ENCODE measurements around the gene ANO6. TPM values are rescaled to one million over a fixed set of nuclear protein-coding genes. Genes with fewer than 3 reads are reported as not detected.

Gene ANO6
- total RNA-seq, 1 donor from 2014 or later, result 46.2 TPM

- Histone ChIP-seq H3K36me3 (peaks cover 15% of the 10 kb centered on the region), H3K27ac (replicated peaks) (no peak overlapping the region), H3K27me3 (ENCODE audit: low read depth) (no peaks in the 10 kb centered on the region), H3K4me3 (no peak overlapping the region), H3K9me3 (replicated peaks) (no peaks in the 10 kb centered on the region), H3K4me1 (peaks cover 31% of the 10 kb centered on the region)
- intact Hi-C loops (cut with micrococcal nuclease), result no loop called here
- no peak for DNase-seq
- no peak for TF ChIP-seq CTCF (IDR thresholded peaks at IDR 0.05; ENCODE audit: borderline replicate concordance)
These were observed 127.0 kb downstream of the ANO6 start for GRCh38 chr12:45342848-45343247.

DNA sequence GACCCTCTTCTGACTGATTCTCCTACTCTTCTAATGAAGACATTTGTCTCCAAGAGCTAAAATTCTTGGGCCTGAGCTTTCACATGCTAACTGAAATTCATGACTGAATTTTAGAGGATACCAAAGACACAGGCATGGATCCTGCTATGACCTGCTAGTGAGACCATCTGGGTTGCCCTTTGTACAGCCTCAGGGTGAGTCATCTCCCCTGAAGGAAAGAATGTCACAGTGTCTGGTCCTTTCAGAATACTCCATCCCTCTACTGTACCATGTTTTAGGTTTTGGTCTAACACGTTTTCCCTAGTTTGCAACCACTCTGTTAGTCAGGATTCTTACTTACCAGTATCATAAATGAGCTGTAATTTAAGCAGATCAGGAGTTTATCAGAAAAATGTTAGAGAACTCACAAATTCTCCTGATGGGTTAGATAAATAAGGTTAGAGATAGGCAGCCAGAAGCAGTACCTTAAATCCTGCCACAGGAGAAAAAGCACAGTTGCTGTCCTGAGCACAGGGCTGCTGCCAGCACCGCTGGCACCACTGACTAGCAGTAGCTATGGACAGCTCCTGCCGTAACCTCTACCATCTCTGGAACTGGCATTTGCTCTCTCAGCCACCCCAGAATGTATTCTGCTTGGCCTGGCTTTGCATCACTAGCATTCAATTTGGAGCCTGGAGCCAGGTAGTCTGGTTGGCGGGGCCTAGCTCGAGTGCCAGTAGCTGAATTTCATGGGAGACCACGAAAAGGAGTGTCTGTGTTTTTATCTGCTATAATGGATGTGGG lies 127.6 kb downstream of the ANO6 start:
- DNase-seq, result peak; percentile 32
- Histone ChIP-seq H3K36me3 (peaks cover 21% of the 10 kb centered on the region), H3K27me3 (ENCODE audit: low read depth) (no peaks in the 10 kb centered on the region), H3K9me3 (replicated peaks) (no peaks in the 10 kb centered on the region), H3K4me1 (peaks cover 25% of the 10 kb centered on the region), H3K4me3 (no peak overlapping the region), H3K27ac (replicated peaks) (peak overlapping the region; percentile 34)
- intact Hi-C loops (cut with micrococcal nuclease), result no loop called here
- TF ChIP-seq CTCF (IDR thresholded peaks at IDR 0.05; ENCODE audit: borderline replicate concordance), result no peak

GRCh38 chr12:45348311-45348710 lies 132.4 kb downstream of the ANO6 start:
- Histone ChIP-seq H3K9me3 (replicated peaks) (no peaks in the 10 kb centered on the region), H3K27me3 (ENCODE audit: low read depth) (no peaks in the 10 kb centered on the region), H3K36me3 (peaks cover 59% of the 10 kb centered on the region), H3K4me3 (no peak overlapping the region), H3K4me1 (peaks cover 9% of the 10 kb centered on the region), H3K27ac (replicated peaks) (no peak overlapping the region)
- intact Hi-C loops (cut with micrococcal nuclease), result no loop called here
- no peak for DNase-seq
- no peak for TF ChIP-seq CTCF (IDR thresholded peaks at IDR 0.05; ENCODE audit: borderline replicate concordance)

DNA sequence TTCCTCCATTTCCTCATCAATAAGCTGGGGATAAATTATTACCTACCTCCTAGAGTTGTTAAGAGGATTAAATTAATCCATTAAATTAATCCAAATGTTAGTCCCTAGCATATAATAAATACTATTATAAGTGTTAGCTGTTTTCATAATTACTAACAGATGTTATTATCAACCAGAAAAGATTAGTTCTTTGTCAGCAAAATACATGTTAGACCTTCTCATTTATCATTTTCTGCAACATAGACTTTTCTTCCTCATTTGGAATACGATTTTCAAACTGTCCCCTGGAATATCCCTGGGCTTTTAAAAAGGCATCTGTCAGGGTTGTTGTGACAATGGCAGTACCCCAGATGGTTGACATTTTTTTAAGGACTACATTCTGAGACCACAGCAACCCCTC lies 133.1 kb downstream of the ANO6 start:
- DNase-seq, result no peak
- Histone ChIP-seq H3K27ac (replicated peaks) (no peak overlapping the region), H3K4me3 (no peak overlapping the region), H3K9me3 (replicated peaks) (no peaks in the 10 kb centered on the region), H3K4me1 (peaks cover 5% of the 10 kb centered on the region), H3K36me3 (peaks cover 65% of the 10 kb centered on the region), H3K27me3 (ENCODE audit: low read depth) (no peaks in the 10 kb centered on the region)
- no peak for TF ChIP-seq CTCF (IDR thresholded peaks at IDR 0.05; ENCODE audit: borderline replicate concordance)
- intact Hi-C loops (cut with micrococcal nuclease), result no loop called here

DNA sequence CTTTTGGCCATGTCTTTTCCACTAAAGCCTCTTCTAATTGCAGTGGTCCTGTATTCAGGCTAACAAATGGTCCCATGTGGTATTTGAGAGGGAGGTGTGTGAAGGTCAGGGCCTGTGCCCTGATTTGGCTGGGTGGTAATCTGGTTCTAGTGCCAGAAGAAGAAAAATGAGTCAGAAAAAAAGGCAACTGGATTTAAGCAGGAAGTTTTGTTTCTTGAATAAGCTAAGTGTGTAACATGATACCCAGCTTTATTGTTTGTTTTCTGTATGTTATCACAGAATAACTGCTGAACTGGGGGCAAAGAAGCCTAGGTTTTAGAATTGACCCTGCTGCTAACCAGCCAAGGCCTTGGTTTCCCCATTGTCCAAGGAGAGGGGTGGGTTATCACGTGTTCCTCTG lies 134.0 kb downstream of the ANO6 start:
- intact Hi-C loops (cut with micrococcal nuclease), result no loop called here
- H3K4me1 ChIP-seq, result peaks cover 12% of the 10 kb centered on the region
- H3K9me3 ChIP-seq (replicated peaks), result no peaks in the 10 kb centered on the region
- no peak overlapping the region for H3K4me3 ChIP-seq
- no peak overlapping the region for H3K27ac ChIP-seq (replicated peaks)
- H3K36me3 ChIP-seq, result peaks cover 69% of the 10 kb centered on the region
- no peak for TF ChIP-seq CTCF (IDR thresholded peaks at IDR 0.05; ENCODE audit: borderline replicate concordance)
- H3K27me3 ChIP-seq (ENCODE audit: low read depth), result no peaks in the 10 kb centered on the region
- DNase-seq, result no peak

Measured in left ventricle myocardium inferior (tissue), 1 donor.